T-helper 2 cell treated with Interferon-gamma antibody and Interleukin-4, amounts not matched to agents 5 μg/mL and 100 μg/mL, for 36 hours (primary cell): ENCODE measurements around the gene HSPH1.
"Not testable (repeated sequence)": the region's sequence is repeated elsewhere in the genome, so short reads cannot be mapped to it uniquely, and the experiment has no call there.

Experiments
- DNase-seq: peaks from one replicate; pipeline ENCODE4 v3.0.0; 2021; ENCODE audit warnings: low spot score
- H3K27ac Mint-ChIP-seq: one replicate; pipeline ENCODE4 v1.8.0; 2021; ENCODE audit warnings: mild to moderate bottlenecking, mixed read lengths
- H3K27me3 Mint-ChIP-seq: one replicate; pipeline ENCODE4 v1.8.0; 2021; ENCODE audit warnings: low read depth, mixed read lengths
- H3K36me3 Mint-ChIP-seq: one replicate; pipeline ENCODE4 v1.8.0; 2021; ENCODE audit warnings: low read depth, mixed read lengths
- H3K4me1 Mint-ChIP-seq: one replicate; pipeline ENCODE4 v1.8.0; 2021; ENCODE audit warnings: low read depth, mixed read lengths
- H3K4me3 Mint-ChIP-seq: one replicate; pipeline ENCODE4 v1.8.0; 2022; ENCODE audit warnings: mild to moderate bottlenecking, moderate library complexity, mixed read lengths
- H3K9me3 Mint-ChIP-seq: one replicate; pipeline ENCODE4 v1.8.0; 2021; ENCODE audit warnings: mixed read lengths

Gene HSPH1

GRCh38 chr13:31192306-31192705, 30.6 kb upstream of the HSPH1 start:
- DNase-seq, result no peak
- peaks cover 25% of the 10 kb centered on the region for H3K27me3 Mint-ChIP-seq
- no peaks in the 10 kb centered on the region for H3K4me1 Mint-ChIP-seq
- H3K36me3 Mint-ChIP-seq, result no peaks in the 10 kb centered on the region
- H3K4me3 Mint-ChIP-seq, result no peak overlapping the region
- H3K9me3 Mint-ChIP-seq, result no peaks in the 10 kb centered on the region
- no peak overlapping the region for H3K27ac Mint-ChIP-seq

DNA sequence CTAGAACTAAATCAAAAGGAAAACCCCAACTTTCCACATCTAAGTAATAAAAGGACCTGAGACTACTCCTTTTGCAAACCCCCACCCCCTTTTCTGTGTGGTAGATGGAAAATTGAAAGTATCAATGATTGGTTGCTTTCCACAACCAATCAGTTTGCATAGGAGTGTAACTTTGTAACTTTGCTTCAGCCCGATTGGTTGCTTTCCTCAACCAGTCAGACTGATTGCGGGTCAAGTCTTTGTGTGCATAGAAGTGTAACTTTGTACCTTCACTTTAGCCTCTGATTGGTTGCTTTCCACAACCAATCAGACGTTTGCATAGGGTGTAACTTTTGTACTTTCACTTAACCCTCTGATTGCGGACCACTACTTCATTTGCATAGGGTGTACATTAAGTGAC, 30.0 kb upstream of the HSPH1 start:
- Mint-ChIP-seq H3K9me3 (no peaks in the 10 kb centered on the region), H3K27ac (no peak overlapping the region), H3K4me1 (no peaks in the 10 kb centered on the region), H3K36me3 (no peaks in the 10 kb centered on the region), H3K27me3 (peaks cover 23% of the 10 kb centered on the region), H3K4me3 (no peak overlapping the region)
- no peak for DNase-seq

DNA sequence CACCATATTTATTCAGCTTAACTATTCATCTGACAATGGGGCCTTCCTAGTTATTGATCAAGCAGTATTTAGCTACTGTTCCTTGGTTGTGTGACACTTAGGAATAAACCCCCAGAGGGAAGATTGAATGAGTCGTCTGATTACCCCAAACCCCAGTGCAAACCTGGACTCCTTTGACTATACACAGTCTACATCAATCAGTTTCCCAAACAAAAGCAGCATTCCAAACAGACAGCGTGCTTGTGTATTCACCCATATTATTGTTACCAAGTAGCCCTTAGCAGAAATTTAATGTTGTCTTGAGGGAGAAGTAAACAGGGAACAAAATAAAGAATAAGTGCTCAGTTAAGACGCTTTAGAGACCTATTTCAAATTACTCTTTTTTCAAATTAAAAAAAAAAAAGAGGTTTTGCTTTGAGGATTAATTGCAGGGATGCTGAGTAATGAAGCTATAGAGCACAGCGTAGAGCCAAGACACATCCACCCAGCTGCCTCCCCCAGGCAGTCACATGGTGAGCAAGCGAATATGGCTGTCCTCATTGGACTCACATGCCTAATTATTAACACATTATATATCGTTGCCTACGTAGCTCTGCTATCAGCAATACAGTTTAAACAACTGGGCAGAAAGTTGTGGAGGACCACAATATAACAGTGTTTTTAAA, 23.4 kb upstream of the HSPH1 start:
- DNase-seq, result no peak
- Mint-ChIP-seq H3K36me3 (no peaks in the 10 kb centered on the region), H3K4me1 (no peaks in the 10 kb centered on the region), H3K4me3 (no peak overlapping the region), H3K27me3 (peaks cover 14% of the 10 kb centered on the region), H3K9me3 (no peaks in the 10 kb centered on the region), H3K27ac (no peak overlapping the region)

- no peaks in the 10 kb centered on the region for H3K36me3 Mint-ChIP-seq
- no peak overlapping the region for H3K4me3 Mint-ChIP-seq
Observed at GRCh38 chr13:31184451-31184850, 22.7 kb upstream of the HSPH1 start.

GRCh38 chr13:31182987-31183386, 21.3 kb upstream of the HSPH1 start:
- H3K4me3 Mint-ChIP-seq, result no peak overlapping the region
- no peak overlapping the region for H3K27ac Mint-ChIP-seq
- H3K4me1 Mint-ChIP-seq, result peaks cover 2% of the 10 kb centered on the region
- peaks cover 2% of the 10 kb centered on the region for H3K9me3 Mint-ChIP-seq
- no peaks in the 10 kb centered on the region for H3K36me3 Mint-ChIP-seq
- no peak for DNase-seq
- peaks cover 8% of the 10 kb centered on the region for H3K27me3 Mint-ChIP-seq

More at GRCh38 chr13:31184451-31184850, 22.7 kb upstream of the HSPH1 start:
- DNase-seq, result no peak
- Mint-ChIP-seq H3K27me3 (peaks cover 11% of the 10 kb centered on the region), H3K4me1 (no peaks in the 10 kb centered on the region), H3K9me3 (no peaks in the 10 kb centered on the region), H3K27ac (no peak overlapping the region)

- no peaks in the 10 kb centered on the region for H3K36me3 Mint-ChIP-seq
- peaks cover 6% of the 10 kb centered on the region for H3K9me3 Mint-ChIP-seq
- peaks cover 4% of the 10 kb centered on the region for H3K27me3 Mint-ChIP-seq
- H3K27ac Mint-ChIP-seq, result no peak overlapping the region
- H3K4me3 Mint-ChIP-seq, result no peak overlapping the region
- no peak for DNase-seq
- peaks cover 2% of the 10 kb centered on the region for H3K4me1 Mint-ChIP-seq
Observed at GRCh38 chr13:31179754-31180153, 18.1 kb upstream of the HSPH1 start.

DNA sequence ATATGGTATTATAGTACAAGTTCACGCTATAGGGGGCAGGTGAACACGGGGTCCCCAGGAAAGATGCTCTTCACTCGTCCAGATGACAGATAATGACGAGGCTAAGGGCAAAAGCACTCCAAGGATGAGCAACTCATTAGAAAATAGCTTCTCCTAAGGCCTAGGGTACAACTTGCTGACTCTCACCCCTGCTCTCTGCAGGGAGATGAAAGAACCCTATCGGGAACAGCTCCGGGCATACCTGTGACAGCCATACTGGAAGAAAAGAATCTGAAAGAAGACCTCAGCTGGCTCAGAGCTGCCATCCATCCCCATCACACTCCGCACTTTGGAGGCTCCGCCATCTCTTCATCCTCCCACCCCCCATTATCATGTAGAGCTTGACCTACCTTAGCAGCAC, 17.5 kb upstream of the HSPH1 start:
- Mint-ChIP-seq H3K4me1 (peaks cover 2% of the 10 kb centered on the region), H3K4me3 (no peak overlapping the region), H3K36me3 (no peaks in the 10 kb centered on the region), H3K9me3 (peaks cover 6% of the 10 kb centered on the region), H3K27me3 (peaks cover 4% of the 10 kb centered on the region), H3K27ac (no peak overlapping the region)
- no peak for DNase-seq

- H3K27ac Mint-ChIP-seq, DNase-seq, H3K9me3 Mint-ChIP-seq, H3K27me3 Mint-ChIP-seq, H3K36me3 Mint-ChIP-seq, H3K4me1 Mint-ChIP-seq: not testable (repeated sequence)
- H3K4me3 Mint-ChIP-seq, result peak overlapping the region; percentile 31
Observed at GRCh38 chr13:31177813-31178495, 16.2 kb upstream of the HSPH1 start.

GRCh38 chr13:31175847-31176532, 14.3 kb upstream of the HSPH1 start:
- H3K27ac Mint-ChIP-seq, result no peak overlapping the region
- peaks cover 2% of the 10 kb centered on the region for H3K4me1 Mint-ChIP-seq
- H3K4me3 Mint-ChIP-seq, result no peak overlapping the region
- peaks cover 10% of the 10 kb centered on the region for H3K27me3 Mint-ChIP-seq
- no peak for DNase-seq
- H3K9me3 Mint-ChIP-seq, result peaks cover 6% of the 10 kb centered on the region
- H3K36me3 Mint-ChIP-seq, result no peaks in the 10 kb centered on the region

GRCh38 chr13:31174018-31174417, 12.3 kb upstream of the HSPH1 start:
- no peak overlapping the region for H3K4me3 Mint-ChIP-seq
- H3K27me3 Mint-ChIP-seq, result peaks cover 10% of the 10 kb centered on the region
- peaks cover 5% of the 10 kb centered on the region for H3K4me1 Mint-ChIP-seq
- H3K27ac Mint-ChIP-seq, result no peak overlapping the region
- H3K9me3 Mint-ChIP-seq, result peaks cover 6% of the 10 kb centered on the region
- DNase-seq, result no peak
- H3K36me3 Mint-ChIP-seq, result no peaks in the 10 kb centered on the region

- no peak for DNase-seq
- Mint-ChIP-seq H3K27me3 (peaks cover 5% of the 10 kb centered on the region), H3K9me3 (peaks cover 3% of the 10 kb centered on the region), H3K36me3 (no peaks in the 10 kb centered on the region), H3K4me3 (no peak overlapping the region), H3K4me1 (peaks cover 13% of the 10 kb centered on the region), H3K27ac (no peak overlapping the region)
Observed at GRCh38 chr13:31172535-31172934, 10.8 kb upstream of the HSPH1 start.

DNA sequence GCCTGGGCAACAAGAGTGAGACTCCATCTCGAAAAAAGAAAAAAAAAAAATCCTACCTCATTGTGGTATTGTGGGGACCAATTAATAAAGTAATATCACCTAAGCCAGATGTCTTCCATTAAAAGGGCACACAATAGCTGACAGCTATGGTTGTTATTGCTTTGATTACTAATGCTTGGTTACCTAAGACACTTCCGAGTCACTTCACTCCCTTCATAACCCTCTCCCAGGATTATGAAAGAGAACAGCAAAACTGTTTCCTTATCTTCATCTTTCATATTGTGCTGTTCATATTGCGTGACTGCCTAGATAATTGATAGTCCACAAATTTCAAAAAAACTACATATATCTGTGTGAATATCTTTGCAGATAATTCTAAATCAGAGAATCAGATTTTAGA, 10.3 kb upstream of the HSPH1 start:
- H3K27me3 Mint-ChIP-seq, result peaks cover 5% of the 10 kb centered on the region
- peaks cover 16% of the 10 kb centered on the region for H3K4me1 Mint-ChIP-seq
- H3K36me3 Mint-ChIP-seq, result no peaks in the 10 kb centered on the region
- H3K4me3 Mint-ChIP-seq, result no peak overlapping the region
- H3K9me3 Mint-ChIP-seq, result no peaks in the 10 kb centered on the region
- no peak for DNase-seq
- no peak overlapping the region for H3K27ac Mint-ChIP-seq

DNA sequence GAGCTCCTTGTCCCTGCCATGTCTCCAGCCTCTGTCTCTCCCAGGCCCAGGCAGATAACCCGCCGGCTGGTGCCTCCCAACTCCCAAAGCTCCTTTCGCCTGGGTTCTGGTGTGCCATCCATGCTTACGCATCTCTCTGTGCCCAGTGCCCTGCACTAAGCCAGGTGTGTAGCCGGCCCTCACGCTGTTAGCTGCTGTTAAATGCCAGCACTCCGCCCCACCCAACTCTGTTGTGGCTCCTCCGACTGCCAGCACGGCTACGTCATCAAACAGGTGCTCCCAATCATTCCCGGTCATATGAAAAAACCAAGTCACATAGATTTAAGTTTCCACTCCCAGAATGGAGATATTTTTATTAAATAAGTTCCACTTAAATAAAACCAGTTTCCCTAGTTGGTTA, 7.0 kb upstream of the HSPH1 start:
- Mint-ChIP-seq H3K27me3 (peaks cover 5% of the 10 kb centered on the region), H3K27ac (no peak overlapping the region), H3K4me1 (peaks cover 16% of the 10 kb centered on the region), H3K36me3 (no peaks in the 10 kb centered on the region), H3K9me3 (no peaks in the 10 kb centered on the region), H3K4me3 (no peak overlapping the region)
- no peak for DNase-seq

- Mint-ChIP-seq H3K4me3 (no peak overlapping the region), H3K27ac (no peak overlapping the region), H3K9me3 (no peaks in the 10 kb centered on the region), H3K36me3 (no peaks in the 10 kb centered on the region), H3K27me3 (peaks cover 5% of the 10 kb centered on the region), H3K4me1 (peaks cover 20% of the 10 kb centered on the region)
- no peak for DNase-seq
Observed at GRCh38 chr13:31168166-31168565, 6.5 kb upstream of the HSPH1 start.
